Gastroesophageal sphincter (tissue), 4 donors: ENCODE measurements around the gene TDRD3. TPM values are rescaled to one million over a fixed set of nuclear protein-coding genes. Genes with fewer than 3 reads are reported as not detected.

Source experiments
- ATAC-seq: fragments of 150-250 bp; one replicate; pipeline ENCODE4 v1.9.1; 2016; ENCODE audit warnings: mild to moderate bottlenecking, moderate library complexity
- H3K27ac ChIP-seq, 4 donors: fragments of 200-600 bp; sonication (generic) in 3 of 4; 1 replicate in 3 of 4; 2 replicates in 1 of 4; pipeline ENCODE4 v1.5.1; 2016 to 2019
- H3K27me3 ChIP-seq: fragments of 200-600 bp; sonication (generic); one replicate; pipeline ENCODE4 v1.5.1; 2019
- H3K36me3 ChIP-seq, 2 donors: fragments of 200-600 bp; sonication (generic); one replicate each; pipeline ENCODE4 v1.5.1; 2019; ENCODE audit warnings: control low read depth in 1 of 2
- H3K4me1 ChIP-seq, 3 donors: fragments of 200-600 bp; sonication (generic); 1 replicate in 2 of 3; 2 replicates in 1 of 3; pipeline ENCODE4 v1.5.1; 2016 to 2019; ENCODE audit warnings: control low read depth in 2 of 3
- H3K4me3 ChIP-seq, 2 donors: fragments of 200-600 bp; sonication (generic); one replicate each; pipeline ENCODE4 v1.5.1; 2019; ENCODE audit warnings: mild to moderate bottlenecking in 1 of 2, moderate library complexity in 1 of 2
- H3K9me3 ChIP-seq, 3 donors: fragments of 200-600 bp; sonication (generic); one replicate each; pipeline ENCODE4 v1.5.1; 2017 to 2019; ENCODE audit warnings: control low read depth in 2 of 3
- EP300 ChIP-seq: sonication (generic); formaldehyde crosslinking; IDR thresholded peaks from one replicate; pipeline ENCODE4 v1.6.1; 2017; ENCODE audit warnings: antibody characterized with exemption, mild to moderate bottlenecking
- POLR2A ChIP-seq, 2 donors: fragments of 450-650 bp; IDR thresholded peaks; one replicate each; pipeline ENCODE4 v1.6.1; 2017; ENCODE audit warnings: antibody characterized with exemption in 2 of 2, mild to moderate bottlenecking in 2 of 2, moderate library complexity in 1 of 2
- POLR2AphosphoS5 ChIP-seq: sonication (generic); formaldehyde crosslinking; IDR thresholded peaks from one replicate; pipeline ENCODE4 v1.6.1; 2017; ENCODE audit warnings: antibody characterized with exemption
- WGBS, 2 donors: methylation state at CpG; one replicate each; pipeline ENCODE4 v1.1.5; 2018; ENCODE audit warnings: low coverage in 1 of 2; 5-methylcytosine and 5-hydroxymethylcytosine counted together
- total RNA-seq, 4 donors: library from RNA; depleted of rRNA; stranded (reverse); fragments of >200 nt; gene quantifications; one replicate each; pipeline ENCODE4 v1.1.0, GENCODE V29; 2016
- TF ChIP-seq, protein P1 (sequence below), 4 experiments: fragments of 200-600 bp in 2 of 4; fragments of 450-650 bp in 2 of 4; sonication (generic) in 1 of 4; IDR thresholded peaks; one replicate each; pipeline ENCODE4 v1.5.1; 2017 to 2019; ENCODE audit warnings: antibody characterized with exemption in 4 of 4, mild to moderate bottlenecking in 2 of 4, moderate library complexity in 2 of 4

TDRD3 gene
- total RNA-seq, 4 donors from 2014 or later = 22.4 to 41.4 (median 28.7) TPM

GRCh38 chr13:60454425-60454824 is 57.4 kb downstream of the TDRD3 start:
- peaks cover 0 to 14% of the 10 kb centered on the region in 2 donors for H3K36me3 ChIP-seq
- 90 to 100% methylated on average over 1 of the region's 1 CpG for WGBS, 2 donors
- no peak overlapping the region for H3K27ac ChIP-seq
- H3K27me3 ChIP-seq = no peaks in the 10 kb centered on the region
- no peak for ATAC-seq
- TF ChIP-seq EP300 = no peak
- no peak for TF ChIP-seq POLR2A (IDR thresholded peaks at IDR 0.05)
- TF ChIP-seq POLR2AphosphoS5 = no peak
- TF ChIP-seq, protein P1, sequence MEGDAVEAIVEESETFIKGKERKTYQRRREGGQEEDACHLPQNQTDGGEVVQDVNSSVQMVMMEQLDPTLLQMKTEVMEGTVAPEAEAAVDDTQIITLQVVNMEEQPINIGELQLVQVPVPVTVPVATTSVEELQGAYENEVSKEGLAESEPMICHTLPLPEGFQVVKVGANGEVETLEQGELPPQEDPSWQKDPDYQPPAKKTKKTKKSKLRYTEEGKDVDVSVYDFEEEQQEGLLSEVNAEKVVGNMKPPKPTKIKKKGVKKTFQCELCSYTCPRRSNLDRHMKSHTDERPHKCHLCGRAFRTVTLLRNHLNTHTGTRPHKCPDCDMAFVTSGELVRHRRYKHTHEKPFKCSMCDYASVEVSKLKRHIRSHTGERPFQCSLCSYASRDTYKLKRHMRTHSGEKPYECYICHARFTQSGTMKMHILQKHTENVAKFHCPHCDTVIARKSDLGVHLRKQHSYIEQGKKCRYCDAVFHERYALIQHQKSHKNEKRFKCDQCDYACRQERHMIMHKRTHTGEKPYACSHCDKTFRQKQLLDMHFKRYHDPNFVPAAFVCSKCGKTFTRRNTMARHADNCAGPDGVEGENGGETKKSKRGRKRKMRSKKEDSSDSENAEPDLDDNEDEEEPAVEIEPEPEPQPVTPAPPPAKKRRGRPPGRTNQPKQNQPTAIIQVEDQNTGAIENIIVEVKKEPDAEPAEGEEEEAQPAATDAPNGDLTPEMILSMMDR (IDR thresholded peaks at IDR 0.05) = no peak
- H3K4me1 ChIP-seq = no peaks in the 10 kb centered on the region
- H3K9me3 ChIP-seq = no peaks in the 10 kb centered on the region
- H3K4me3 ChIP-seq = no peak overlapping the region

DNA sequence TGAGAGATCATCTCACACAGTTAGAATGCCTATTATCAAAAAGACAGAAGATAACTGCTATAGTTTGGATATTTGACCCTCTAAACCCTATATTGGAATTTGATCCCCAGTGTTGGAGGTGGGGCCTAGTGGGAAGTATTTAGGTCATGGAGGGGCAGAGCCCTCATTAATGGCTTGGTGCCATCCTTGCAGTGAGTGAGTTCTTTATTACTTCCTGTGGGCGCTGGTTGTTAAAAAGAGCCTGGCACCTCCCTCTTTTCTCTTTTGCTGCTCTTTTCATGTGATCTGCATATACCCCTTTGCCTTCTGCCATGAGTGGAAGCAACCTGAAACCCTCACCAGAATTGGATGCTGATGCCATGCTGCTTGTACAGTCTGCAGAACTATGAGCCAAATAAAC is 66.8 kb downstream of the TDRD3 start:
- Histone ChIP-seq H3K4me1 (no peaks in the 10 kb centered on the region), H3K9me3 (no peaks in the 10 kb centered on the region), H3K27me3 (no peaks in the 10 kb centered on the region), H3K36me3 (peaks cover 0 to 48% of the 10 kb centered on the region in 2 donors), H3K4me3 (no peak overlapping the region), H3K27ac (no peak overlapping the region)
- no peak for TF ChIP-seq EP300
- TF ChIP-seq, protein P1 (IDR thresholded peaks at IDR 0.05) = no peak
- ATAC-seq = no peak
- 75% methylated on average over 1 of the region's 1 CpG; no CpG with 5 or more reads in 1 of the 2 donors for whole genome bisulfite sequencing, 2 donors

GRCh38 chr13:60467098-60467497 is 70.1 kb downstream of the TDRD3 start:
- H3K4me3 ChIP-seq = no peak overlapping the region
- H3K9me3 ChIP-seq = no peaks in the 10 kb centered on the region
- 91 to 96% methylated on average over 1 to 3 of the region's 3 CpGs for WGBS, 2 donors
- H3K27ac ChIP-seq = no peak overlapping the region
- peaks cover 0 to 47% of the 10 kb centered on the region in 2 donors for H3K36me3 ChIP-seq
- no peaks in the 10 kb centered on the region for H3K4me1 ChIP-seq
- H3K27me3 ChIP-seq = no peaks in the 10 kb centered on the region
- TF ChIP-seq POLR2AphosphoS5 = no peak
- TF ChIP-seq, protein P1 (IDR thresholded peaks at IDR 0.05) = no peak
- no peak for TF ChIP-seq EP300
- TF ChIP-seq POLR2A (IDR thresholded peaks at IDR 0.05) = no peak
- ATAC-seq = no peak

- no peak for ATAC-seq
- H3K9me3 ChIP-seq = peaks cover 0 to 4% (median 0%) of the 10 kb centered on the region in 3 donors
- no peak overlapping the region for H3K27ac ChIP-seq
- no peak overlapping the region for H3K4me3 ChIP-seq
- no peaks in the 10 kb centered on the region for H3K4me1 ChIP-seq
- H3K36me3 ChIP-seq = peaks cover 0 to 30% of the 10 kb centered on the region in 2 donors
- no peak for TF ChIP-seq EP300
- TF ChIP-seq POLR2AphosphoS5 = no peak
- TF ChIP-seq POLR2A (IDR thresholded peaks at IDR 0.05) = no peak
- TF ChIP-seq, protein P1 (IDR thresholded peaks at IDR 0.05) = no peak
- H3K27me3 ChIP-seq = no peaks in the 10 kb centered on the region
These were observed 82.3 kb downstream of the TDRD3 start for GRCh38 chr13:60479273-60479672.

GRCh38 chr13:60482012-60482411 is 85.0 kb downstream of the TDRD3 start:
- peaks cover 0 to 28% of the 10 kb centered on the region in 2 donors for H3K36me3 ChIP-seq
- no peak for TF ChIP-seq POLR2A (IDR thresholded peaks at IDR 0.05)
- TF ChIP-seq, protein P1 (IDR thresholded peaks at IDR 0.05) = no peak

More at GRCh38 chr13:60482012-60482411, 85.0 kb downstream of the TDRD3 start:
- ATAC-seq = no peak
- Histone ChIP-seq H3K9me3 (no peaks in the 10 kb centered on the region), H3K4me3 (no peak overlapping the region), H3K27ac (no peak overlapping the region), H3K27me3 (no peaks in the 10 kb centered on the region), H3K4me1 (no peaks in the 10 kb centered on the region)
